OCI-LY7 (cell line): Measurements from ENCODE around the gene GIT2. TPM values are rescaled to one million over a fixed set of nuclear protein-coding genes. Genes with fewer than 3 reads are reported as not detected.

Experiments
- BruUV-seq: library from RNA; stranded (reverse); fragments of 400-500 nt; replicated peaks from 2 replicates; lab custom pipeline; 2021; lab: Mats Ljungman, UMichigan
- CTCF ChIA-PET: fragments of 300-600 bp; sonication (Branson Sonifier 250); formaldehyde crosslinking; loops from one replicate; lab custom pipeline; 2022; ENCODE audit warnings: antibody characterized with exemption; ENCODE audit not compliant: unreplicated experiment; lab: Charles Lee
- POLR2A ChIA-PET: fragments of 300-600 bp; sonication (Branson Sonifier 250); formaldehyde crosslinking; loops from one replicate; lab custom pipeline; 2022; ENCODE audit warnings: antibody characterized with exemption; lab: Charles Lee
- DNase-seq: peaks from one replicate; pipeline ENCODE4 v3.0.0-alpha.2; 2015; ENCODE audit warnings: low spot score
- H2AFZ ChIP-seq: fragments of 200-600 bp; sonication (generic), shearing (Covaris generic); 2 replicates; pipeline ENCODE4 v1.6.1; 2014; ENCODE audit warnings: mild to moderate bottlenecking, antibody characterized with exemption, low read length, moderate library complexity
- H3K27ac ChIP-seq: fragments of 200-600 bp; sonication (generic); 2 replicates; pipeline ENCODE4 v1.5.1; 2014; ENCODE audit warnings: mixed run types, low read depth, mild to moderate bottlenecking, moderate library complexity, low read length, inconsistent platforms; ENCODE audit not compliant: poor library complexity, severe bottlenecking
- H3K36me3 ChIP-seq: fragments of 200-600 bp; sonication (generic); 2 replicates; pipeline ENCODE4 v1.6.1; 2014; ENCODE audit warnings: mild to moderate bottlenecking, antibody characterized with exemption, low read length, moderate library complexity, mixed read lengths; ENCODE audit not compliant: insufficient read depth
- H3K4me1 ChIP-seq: fragments of 200-600 bp; sonication (generic); 2 replicates; pipeline ENCODE4 v1.5.1; 2014; ENCODE audit warnings: mild to moderate bottlenecking, low read length; ENCODE audit not compliant: insufficient read depth, poor library complexity, severe bottlenecking
- H3K4me2 ChIP-seq: fragments of 200-600 bp; sonication (generic); 2 replicates; pipeline ENCODE4 v1.6.1; 2014; ENCODE audit warnings: mild to moderate bottlenecking, low read length
- H3K4me3 ChIP-seq: fragments of 200-600 bp; sonication (generic); 2 replicates; pipeline ENCODE4 v1.5.1; 2014; ENCODE audit warnings: mild to moderate bottlenecking, low read depth, low read length; ENCODE audit not compliant: poor library complexity, severe bottlenecking
- H3K79me2 ChIP-seq: fragments of 200-600 bp; sonication (generic); 2 replicates; pipeline ENCODE4 v1.6.1; 2016; ENCODE audit warnings: low read depth, mild to moderate bottlenecking, low read length, moderate library complexity, mixed read lengths; ENCODE audit not compliant: insufficient read depth
- H3K9me2 ChIP-seq: fragments of 200-600 bp; sonication (generic); 2 replicates; pipeline ENCODE4 v1.6.1; 2016; ENCODE audit warnings: mild to moderate bottlenecking, low read length, mixed read lengths; ENCODE audit not compliant: insufficient read depth
- H3K9me3 ChIP-seq: fragments of 200-600 bp; sonication (generic); 2 replicates; pipeline ENCODE4 v1.6.1; 2014; ENCODE audit warnings: mild to moderate bottlenecking, mixed run types, low read length, mixed read lengths
- H4K20me1 ChIP-seq: fragments of 200-600 bp; sonication (generic); 2 replicates; pipeline ENCODE4 v1.6.1; 2014; ENCODE audit warnings: mild to moderate bottlenecking, antibody characterized with exemption, low read length, moderate library complexity, mixed read lengths; ENCODE audit not compliant: insufficient read depth
- EZH2phosphoT487 ChIP-seq: fragments of 200-600 bp; sonication (generic); IDR thresholded peaks from 2 replicates; pipeline ENCODE4 v1.6.1; 2018; ENCODE audit warnings: low read depth, borderline replicate concordance, mild to moderate bottlenecking, mixed run types, antibody characterized with exemption, low read length, moderate library complexity, mixed read lengths
- intact Hi-C: fragments of 100-400 bp; cut with micrococcal nuclease; formaldehyde crosslinking; loops from one replicate; pipeline ENCODE4 v1.10.0; 2022; ENCODE audit not compliant: unreplicated experiment
- total RNA-seq, 2 experiments: library from RNA; depleted of rRNA in 1 of 2; stranded (reverse); fragments of >200 nt in 1 of 2; shearing (Covaris generic) in 1 of 2; gene quantifications; 2 replicates each; pipeline ENCODE4 v1.2.3, GENCODE V29; 2014 to 2022
- TF ChIP-seq, protein P1 (sequence below): fragments of 200-600 bp; sonication (generic); conservative IDR thresholded peaks from 2 replicates; pipeline ENCODE4 v1.5.1; 2014; ENCODE audit warnings: mild to moderate bottlenecking, antibody characterized with exemption, low read length, moderate library complexity, mixed read lengths

The GIT2 gene
- total RNA-seq, 2 experiments from 2014 or later, result 57.1 to 123 TPM

DNA sequence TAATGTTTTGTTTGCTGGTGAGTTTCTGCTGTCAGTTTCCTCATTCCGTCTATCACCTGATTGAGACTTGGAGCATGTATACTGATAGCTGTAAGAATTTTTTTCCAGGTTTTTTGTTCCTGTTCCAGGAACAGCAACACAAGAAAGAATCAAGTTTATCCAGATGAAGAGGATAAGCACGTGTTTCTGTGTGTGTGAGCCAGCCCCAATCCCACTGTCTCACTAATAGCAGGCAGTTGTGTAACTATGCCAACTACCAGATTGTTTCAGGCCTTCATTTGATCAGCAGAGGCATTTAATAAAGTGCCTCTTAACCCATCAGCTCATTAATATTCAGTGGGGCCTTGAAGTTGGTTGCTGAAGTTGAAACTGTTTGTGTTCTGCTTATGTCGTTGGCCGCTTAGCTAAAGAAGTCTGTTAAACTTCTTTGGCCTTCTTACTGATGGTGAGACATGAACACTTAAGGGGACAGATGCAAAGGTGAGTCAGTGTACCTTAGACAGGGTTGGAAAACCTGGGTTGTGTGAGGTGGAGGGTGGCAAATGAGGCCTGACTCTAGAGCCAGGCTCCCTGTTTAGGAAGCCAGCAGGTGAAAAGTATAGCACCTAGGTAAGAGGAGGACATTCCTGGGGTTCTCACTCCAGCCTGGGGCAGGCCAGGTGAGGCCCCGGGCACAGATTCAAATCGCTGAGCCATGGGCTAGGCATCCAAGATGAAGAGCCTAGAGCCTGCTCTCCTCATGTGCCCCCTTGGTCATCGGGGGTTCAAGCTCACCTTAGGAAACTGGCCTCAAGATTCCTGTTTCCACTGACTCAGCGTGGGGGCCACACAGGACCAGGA, 6.7 kb upstream of the GIT2 start:
- H3K36me3 ChIP-seq, result peaks cover 58% of the 10 kb centered on the region
- H3K4me2 ChIP-seq, result peak overlapping the region; percentile 91
- no TSS peak for BruUV-seq
- H2AFZ ChIP-seq, result no peak overlapping the region
- H3K79me2 ChIP-seq, result peaks cover 86% of the 10 kb centered on the region
- peaks cover 78% of the 10 kb centered on the region for H3K4me1 ChIP-seq
- intact Hi-C loops, result no loop called here
- TF ChIP-seq, protein P1, sequence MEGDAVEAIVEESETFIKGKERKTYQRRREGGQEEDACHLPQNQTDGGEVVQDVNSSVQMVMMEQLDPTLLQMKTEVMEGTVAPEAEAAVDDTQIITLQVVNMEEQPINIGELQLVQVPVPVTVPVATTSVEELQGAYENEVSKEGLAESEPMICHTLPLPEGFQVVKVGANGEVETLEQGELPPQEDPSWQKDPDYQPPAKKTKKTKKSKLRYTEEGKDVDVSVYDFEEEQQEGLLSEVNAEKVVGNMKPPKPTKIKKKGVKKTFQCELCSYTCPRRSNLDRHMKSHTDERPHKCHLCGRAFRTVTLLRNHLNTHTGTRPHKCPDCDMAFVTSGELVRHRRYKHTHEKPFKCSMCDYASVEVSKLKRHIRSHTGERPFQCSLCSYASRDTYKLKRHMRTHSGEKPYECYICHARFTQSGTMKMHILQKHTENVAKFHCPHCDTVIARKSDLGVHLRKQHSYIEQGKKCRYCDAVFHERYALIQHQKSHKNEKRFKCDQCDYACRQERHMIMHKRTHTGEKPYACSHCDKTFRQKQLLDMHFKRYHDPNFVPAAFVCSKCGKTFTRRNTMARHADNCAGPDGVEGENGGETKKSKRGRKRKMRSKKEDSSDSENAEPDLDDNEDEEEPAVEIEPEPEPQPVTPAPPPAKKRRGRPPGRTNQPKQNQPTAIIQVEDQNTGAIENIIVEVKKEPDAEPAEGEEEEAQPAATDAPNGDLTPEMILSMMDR, result no peak
- no peak for TF ChIP-seq EZH2phosphoT487
- peak overlapping the region; percentile 92 for H3K27ac ChIP-seq
- peaks cover 18% of the 10 kb centered on the region; the same call in 1 of the 2 replicates for H3K9me3 ChIP-seq
- CTCF ChIA-PET, result interaction anchor here (1.1 kb wide), 1 partner anchor 9 kb away, joined by 3 read pairs; no protein-coding TSS in a partner anchor
- DNase-seq, result no peak
- POLR2A ChIA-PET, result interaction anchor here (0.6 to 2.2 kb wide), 7 partner anchors 8 to 787 kb away, joined by 3 to 19 read pairs (median 3); no protein-coding TSS in a partner anchor
- no peaks in the 10 kb centered on the region for H4K20me1 ChIP-seq
- H3K4me3 ChIP-seq, result peak overlapping the region; percentile 96
- H3K9me2 ChIP-seq, result no peaks in the 10 kb centered on the region

DNA sequence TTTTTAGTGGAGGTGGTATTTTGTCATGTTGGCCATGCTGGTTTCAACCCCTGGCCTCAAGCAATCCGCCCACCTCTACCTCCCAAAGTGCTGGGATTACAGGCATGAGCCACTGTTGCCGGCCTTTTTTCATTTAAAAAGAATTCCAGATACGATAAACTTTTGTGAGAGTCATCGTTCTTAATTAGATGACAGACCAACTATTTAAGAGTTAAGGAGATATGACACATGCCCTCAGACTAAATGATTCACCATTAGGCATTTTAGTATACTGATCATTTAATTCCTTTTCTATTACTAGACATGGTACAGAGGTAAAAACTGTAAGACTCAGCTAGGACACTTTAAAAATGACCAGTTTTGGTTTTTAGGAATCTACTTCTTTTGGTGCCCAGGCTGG, 5.4 kb upstream of the GIT2 start:
- Histone ChIP-seq H3K9me2 (no peaks in the 10 kb centered on the region), H3K79me2 (peaks cover 77% of the 10 kb centered on the region), H2AFZ (no peak overlapping the region), H3K27ac (peak overlapping the region; percentile 92), H3K36me3 (peaks cover 45% of the 10 kb centered on the region), H3K4me1 (peaks cover 77% of the 10 kb centered on the region), H3K4me3 (peak overlapping the region; percentile 96), H3K4me2 (peak overlapping the region; percentile 91), H4K20me1 (no peaks in the 10 kb centered on the region), H3K9me3 (peaks cover 9% of the 10 kb centered on the region; the same call in 1 of the 2 replicates)
- no TSS peak for BruUV-seq
- ChIA-PET CTCF (no interaction called here), POLR2A (interaction anchor here (1.3 to 2.2 kb wide), 2 partner anchors 10 to 279 kb away, joined by 3 to 19 read pairs; no protein-coding TSS in a partner anchor)
- intact Hi-C loops, result no loop called here
- TF ChIP-seq, protein P1, result no peak
- TF ChIP-seq EZH2phosphoT487, result no peak
- no peak for DNase-seq
